ENCODE results near the gene ADGRD1.

DNA sequence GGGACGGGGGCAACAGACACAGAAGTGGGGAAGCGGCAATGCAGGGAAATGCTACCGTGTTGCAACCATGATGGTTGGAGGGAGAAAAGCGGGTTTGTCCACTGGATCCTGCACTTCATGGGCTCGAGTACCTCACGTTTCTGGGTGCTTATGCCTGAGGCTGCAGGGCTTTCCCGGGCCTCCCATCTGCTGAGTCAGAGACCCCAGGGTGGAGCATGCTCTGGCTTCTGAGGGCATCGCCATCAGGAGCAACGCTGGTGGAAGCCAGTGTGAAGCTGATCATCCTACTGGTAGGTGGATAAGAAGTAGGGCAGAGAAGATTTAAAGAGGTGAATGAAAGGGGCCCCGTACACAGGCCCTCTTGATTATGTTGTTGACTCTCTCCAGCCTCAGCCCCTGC, 5.0 kb upstream of the ADGRD1 start:
- TF ChIP-seq CTCF (IDR thresholded peaks at IDR 0.05; ENCODE audit: borderline replicate concordance, extremely low read depth, low read length, poor library complexity, severe bottlenecking) (no peak), EZH2 (IDR thresholded peaks at IDR 0.05; ENCODE audit: borderline replicate concordance, low read depth, low read length, severe bottlenecking) (no peak)

Measured in DND-41 (cell line).